ENCODE measurements around the gene PMM1. TPM values are rescaled to one million over a fixed set of nuclear protein-coding genes. Genes with fewer than 3 reads are reported as not detected.

The PMM1 gene
- total and polyA plus RNA-seq, 2 of the 13 experiments (the other 11 are each of a cell fraction or from before 2014, with no cell fraction given): 17.8 to 95.6 TPM

DNA sequence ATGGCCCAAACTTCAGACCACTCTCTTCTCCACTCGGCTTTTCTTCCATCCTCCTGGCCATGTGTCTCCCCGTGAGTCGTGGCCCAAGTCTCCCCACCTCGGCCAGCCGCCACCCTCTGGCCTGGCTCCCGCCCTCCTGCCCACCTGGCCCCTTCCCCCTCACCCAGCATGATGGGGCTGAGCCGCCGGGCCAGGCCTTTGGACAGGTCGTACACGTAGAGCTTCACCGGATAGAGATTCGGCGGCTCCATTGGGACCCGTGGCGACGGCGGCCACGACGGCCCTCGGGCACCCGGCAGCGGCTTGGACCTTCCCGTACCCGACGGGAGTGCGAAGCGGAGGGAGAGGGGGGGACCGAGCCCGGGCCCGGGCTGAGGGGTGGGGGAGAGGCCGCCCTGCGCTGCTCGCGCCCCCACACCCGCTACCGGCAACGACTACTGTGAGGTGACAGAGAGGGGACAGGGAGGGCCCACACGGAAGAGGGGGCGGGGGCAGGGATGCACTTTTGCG, 31.0 kb upstream of the PMM1 start, which contains the start of gene DESI1 (continued):
- TF ChIP-seq, protein P1, sequence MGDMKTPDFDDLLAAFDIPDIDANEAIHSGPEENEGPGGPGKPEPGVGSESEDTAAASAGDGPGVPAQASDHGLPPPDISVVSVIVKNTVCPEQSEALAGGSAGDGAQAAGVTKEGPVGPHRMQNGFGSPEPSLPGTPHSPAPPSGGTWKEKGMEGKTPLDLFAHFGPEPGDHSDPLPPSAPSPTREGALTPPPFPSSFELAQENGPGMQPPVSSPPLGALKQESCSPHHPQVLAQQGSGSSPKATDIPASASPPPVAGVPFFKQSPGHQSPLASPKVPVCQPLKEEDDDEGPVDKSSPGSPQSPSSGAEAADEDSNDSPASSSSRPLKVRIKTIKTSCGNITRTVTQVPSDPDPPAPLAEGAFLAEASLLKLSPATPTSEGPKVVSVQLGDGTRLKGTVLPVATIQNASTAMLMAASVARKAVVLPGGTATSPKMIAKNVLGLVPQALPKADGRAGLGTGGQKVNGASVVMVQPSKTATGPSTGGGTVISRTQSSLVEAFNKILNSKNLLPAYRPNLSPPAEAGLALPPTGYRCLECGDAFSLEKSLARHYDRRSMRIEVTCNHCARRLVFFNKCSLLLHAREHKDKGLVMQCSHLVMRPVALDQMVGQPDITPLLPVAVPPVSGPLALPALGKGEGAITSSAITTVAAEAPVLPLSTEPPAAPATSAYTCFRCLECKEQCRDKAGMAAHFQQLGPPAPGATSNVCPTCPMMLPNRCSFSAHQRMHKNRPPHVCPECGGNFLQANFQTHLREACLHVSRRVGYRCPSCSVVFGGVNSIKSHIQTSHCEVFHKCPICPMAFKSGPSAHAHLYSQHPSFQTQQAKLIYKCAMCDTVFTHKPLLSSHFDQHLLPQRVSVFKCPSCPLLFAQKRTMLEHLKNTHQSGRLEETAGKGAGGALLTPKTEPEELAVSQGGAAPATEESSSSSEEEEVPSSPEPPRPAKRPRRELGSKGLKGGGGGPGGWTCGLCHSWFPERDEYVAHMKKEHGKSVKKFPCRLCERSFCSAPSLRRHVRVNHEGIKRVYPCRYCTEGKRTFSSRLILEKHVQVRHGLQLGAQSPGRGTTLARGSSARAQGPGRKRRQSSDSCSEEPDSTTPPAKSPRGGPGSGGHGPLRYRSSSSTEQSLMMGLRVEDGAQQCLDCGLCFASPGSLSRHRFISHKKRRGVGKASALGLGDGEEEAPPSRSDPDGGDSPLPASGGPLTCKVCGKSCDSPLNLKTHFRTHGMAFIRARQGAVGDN (CRISPR knock-in tag; IDR thresholded peaks at IDR 0.05): peak; percentile 62
- TF ChIP-seq, protein P2, sequence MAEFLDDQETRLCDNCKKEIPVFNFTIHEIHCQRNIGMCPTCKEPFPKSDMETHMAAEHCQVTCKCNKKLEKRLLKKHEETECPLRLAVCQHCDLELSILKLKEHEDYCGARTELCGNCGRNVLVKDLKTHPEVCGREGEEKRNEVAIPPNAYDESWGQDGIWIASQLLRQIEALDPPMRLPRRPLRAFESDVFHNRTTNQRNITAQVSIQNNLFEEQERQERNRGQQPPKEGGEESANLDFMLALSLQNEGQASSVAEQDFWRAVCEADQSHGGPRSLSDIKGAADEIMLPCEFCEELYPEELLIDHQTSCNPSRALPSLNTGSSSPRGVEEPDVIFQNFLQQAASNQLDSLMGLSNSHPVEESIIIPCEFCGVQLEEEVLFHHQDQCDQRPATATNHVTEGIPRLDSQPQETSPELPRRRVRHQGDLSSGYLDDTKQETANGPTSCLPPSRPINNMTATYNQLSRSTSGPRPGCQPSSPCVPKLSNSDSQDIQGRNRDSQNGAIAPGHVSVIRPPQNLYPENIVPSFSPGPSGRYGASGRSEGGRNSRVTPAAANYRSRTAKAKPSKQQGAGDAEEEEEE (CRISPR knock-in tag; IDR thresholded peaks at IDR 0.05; ENCODE audit: borderline replicate concordance): no peak
- TF ChIP-seq ZNF749 (CRISPR knock-in tag; IDR thresholded peaks at IDR 0.05; ENCODE audit: borderline replicate concordance): peak; percentile 69; the same call in 1 of the 2 replicates
- TF ChIP-seq ZBTB3 (CRISPR knock-in tag; IDR thresholded peaks at IDR 0.05; ENCODE audit: borderline replicate concordance, low read depth): 0 out of 2 replicates have a peak, but pooled peaks have one; percentile 35
- TF ChIP-seq, protein P3, sequence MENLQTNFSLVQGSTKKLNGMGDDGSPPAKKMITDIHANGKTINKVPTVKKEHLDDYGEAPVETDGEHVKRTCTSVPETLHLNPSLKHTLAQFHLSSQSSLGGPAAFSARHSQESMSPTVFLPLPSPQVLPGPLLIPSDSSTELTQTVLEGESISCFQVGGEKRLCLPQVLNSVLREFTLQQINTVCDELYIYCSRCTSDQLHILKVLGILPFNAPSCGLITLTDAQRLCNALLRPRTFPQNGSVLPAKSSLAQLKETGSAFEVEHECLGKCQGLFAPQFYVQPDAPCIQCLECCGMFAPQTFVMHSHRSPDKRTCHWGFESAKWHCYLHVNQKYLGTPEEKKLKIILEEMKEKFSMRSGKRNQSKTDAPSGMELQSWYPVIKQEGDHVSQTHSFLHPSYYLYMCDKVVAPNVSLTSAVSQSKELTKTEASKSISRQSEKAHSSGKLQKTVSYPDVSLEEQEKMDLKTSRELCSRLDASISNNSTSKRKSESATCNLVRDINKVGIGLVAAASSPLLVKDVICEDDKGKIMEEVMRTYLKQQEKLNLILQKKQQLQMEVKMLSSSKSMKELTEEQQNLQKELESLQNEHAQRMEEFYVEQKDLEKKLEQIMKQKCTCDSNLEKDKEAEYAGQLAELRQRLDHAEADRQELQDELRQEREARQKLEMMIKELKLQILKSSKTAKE (CRISPR knock-in tag; IDR thresholded peaks at IDR 0.05; ENCODE audit: borderline replicate concordance): no peak
- TF ChIP-seq REPIN1 (CRISPR knock-in tag; IDR thresholded peaks at IDR 0.05; ENCODE audit: borderline replicate concordance, low read depth): no peak
- peak; percentile 45; the same call in 1 of the 2 replicates for TF ChIP-seq ERF (CRISPR knock-in tag; IDR thresholded peaks at IDR 0.05)
- no peak for TF ChIP-seq ZNF780A (CRISPR knock-in tag; IDR thresholded peaks at IDR 0.05)
- TF ChIP-seq KLF16 (CRISPR knock-in tag; IDR thresholded peaks at IDR 0.05): peak in 1 of 2 experiments; percentile 38; a peak in 1 of 4 replicates
- TF ChIP-seq, protein P4, sequence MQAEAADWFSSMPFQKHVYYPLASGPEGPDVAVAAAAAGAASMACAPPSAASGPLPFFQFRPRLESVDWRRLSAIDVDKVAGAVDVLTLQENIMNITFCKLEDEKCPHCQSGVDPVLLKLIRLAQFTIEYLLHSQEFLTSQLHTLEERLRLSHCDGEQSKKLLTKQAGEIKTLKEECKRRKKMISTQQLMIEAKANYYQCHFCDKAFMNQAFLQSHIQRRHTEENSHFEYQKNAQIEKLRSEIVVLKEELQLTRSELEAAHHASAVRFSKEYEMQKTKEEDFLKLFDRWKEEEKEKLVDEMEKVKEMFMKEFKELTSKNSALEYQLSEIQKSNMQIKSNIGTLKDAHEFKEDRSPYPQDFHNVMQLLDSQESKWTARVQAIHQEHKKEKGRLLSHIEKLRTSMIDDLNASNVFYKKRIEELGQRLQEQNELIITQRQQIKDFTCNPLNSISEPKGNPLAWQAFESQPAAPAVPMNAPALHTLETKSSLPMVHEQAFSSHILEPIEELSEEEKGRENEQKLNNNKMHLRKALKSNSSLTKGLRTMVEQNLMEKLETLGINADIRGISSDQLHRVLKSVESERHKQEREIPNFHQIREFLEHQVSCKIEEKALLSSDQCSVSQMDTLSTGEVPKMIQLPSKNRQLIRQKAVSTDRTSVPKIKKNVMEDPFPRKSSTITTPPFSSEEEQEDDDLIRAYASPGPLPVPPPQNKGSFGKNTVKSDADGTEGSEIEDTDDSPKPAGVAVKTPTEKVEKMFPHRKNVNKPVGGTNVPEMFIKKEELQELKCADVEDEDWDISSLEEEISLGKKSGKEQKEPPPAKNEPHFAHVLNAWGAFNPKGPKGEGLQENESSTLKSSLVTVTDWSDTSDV (CRISPR knock-in tag; IDR thresholded peaks at IDR 0.05): peak; percentile 62; the same call in 1 of the 2 replicates
- TF ChIP-seq, protein P5, sequence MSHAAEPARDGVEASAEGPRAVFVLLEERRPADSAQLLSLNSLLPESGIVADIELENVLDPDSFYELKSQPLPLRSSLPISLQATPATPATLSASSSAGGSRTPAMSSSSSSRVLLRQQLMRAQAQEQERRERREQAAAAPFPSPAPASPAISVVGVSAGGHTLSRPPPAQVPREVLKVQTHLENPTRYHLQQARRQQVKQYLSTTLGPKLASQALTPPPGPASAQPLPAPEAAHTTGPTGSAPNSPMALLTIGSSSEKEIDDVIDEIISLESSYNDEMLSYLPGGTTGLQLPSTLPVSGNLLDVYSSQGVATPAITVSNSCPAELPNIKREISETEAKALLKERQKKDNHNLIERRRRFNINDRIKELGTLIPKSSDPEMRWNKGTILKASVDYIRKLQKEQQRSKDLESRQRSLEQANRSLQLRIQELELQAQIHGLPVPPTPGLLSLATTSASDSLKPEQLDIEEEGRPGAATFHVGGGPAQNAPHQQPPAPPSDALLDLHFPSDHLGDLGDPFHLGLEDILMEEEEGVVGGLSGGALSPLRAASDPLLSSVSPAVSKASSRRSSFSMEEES (CRISPR knock-in tag; IDR thresholded peaks at IDR 0.05): no peak
- no peak for TF ChIP-seq PPARG (CRISPR knock-in tag; conservative IDR thresholded peaks at IDR 0.05)
- TF ChIP-seq, protein P6, sequence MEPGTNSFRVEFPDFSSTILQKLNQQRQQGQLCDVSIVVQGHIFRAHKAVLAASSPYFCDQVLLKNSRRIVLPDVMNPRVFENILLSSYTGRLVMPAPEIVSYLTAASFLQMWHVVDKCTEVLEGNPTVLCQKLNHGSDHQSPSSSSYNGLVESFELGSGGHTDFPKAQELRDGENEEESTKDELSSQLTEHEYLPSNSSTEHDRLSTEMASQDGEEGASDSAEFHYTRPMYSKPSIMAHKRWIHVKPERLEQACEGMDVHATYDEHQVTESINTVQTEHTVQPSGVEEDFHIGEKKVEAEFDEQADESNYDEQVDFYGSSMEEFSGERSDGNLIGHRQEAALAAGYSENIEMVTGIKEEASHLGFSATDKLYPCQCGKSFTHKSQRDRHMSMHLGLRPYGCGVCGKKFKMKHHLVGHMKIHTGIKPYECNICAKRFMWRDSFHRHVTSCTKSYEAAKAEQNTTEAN (CRISPR knock-in tag; conservative IDR thresholded peaks at IDR 0.05): no peak
- peak; percentile 89 for TF ChIP-seq TAF1 (CRISPR knock-in tag; IDR thresholded peaks at IDR 0.05)

Data from HepG2 (cell line).